Activated CD4-positive, alpha-beta memory T cell treated with anti-CD3 and anti-CD28 coated beads for 36 hours (primary cell): Measurements from ENCODE around the gene IGLL5. TPM values are rescaled to one million over a fixed set of nuclear protein-coding genes. Genes with fewer than 3 reads are reported as not detected.
A peak's percentile ranks its signal among the peaks of the same experiment; 100 is the strongest.

Source experiments
- CTCF ChIA-PET: fragments of 350-600 bp; sonication (Branson Sonifier 250); formaldehyde crosslinking; loops from one replicate; lab custom pipeline; 2021; ENCODE audit warnings: antibody characterized with exemption, inconsistent platforms; lab: Charles Lee
- POLR2A ChIA-PET: fragments of 350-600 bp; sonication (Branson Sonifier 250); formaldehyde crosslinking; loops from one replicate; lab custom pipeline; 2021; ENCODE audit warnings: antibody characterized with exemption; lab: Charles Lee
- DNase-seq: peaks from one replicate; pipeline ENCODE4 v3.0.0-alpha.2; 2020
- H3K27ac Mint-ChIP-seq: one replicate; pipeline ENCODE4 v1.8.0; 2021; ENCODE audit warnings: mixed read lengths
- H3K27me3 Mint-ChIP-seq: one replicate; pipeline ENCODE4 v1.8.0; 2021; ENCODE audit warnings: mixed read lengths
- H3K36me3 Mint-ChIP-seq: one replicate; pipeline ENCODE4 v1.8.0; 2021; ENCODE audit warnings: mixed read lengths
- H3K4me1 Mint-ChIP-seq: one replicate; pipeline ENCODE4 v1.8.0; 2021; ENCODE audit warnings: low read depth, mixed read lengths
- H3K4me3 Mint-ChIP-seq: one replicate; pipeline ENCODE4 v1.8.0; 2021; ENCODE audit warnings: mild to moderate bottlenecking, mixed read lengths
- H3K9me3 Mint-ChIP-seq: one replicate; pipeline ENCODE4 v1.8.0; 2021; ENCODE audit warnings: mixed read lengths
- intact Hi-C: fragments of 100-400 bp; cut with micrococcal nuclease; formaldehyde crosslinking; loops from one replicate; pipeline ENCODE4 v1.15.1; 2023
- total RNA-seq, 2 experiments: library from RNA; stranded (reverse); gene quantifications; one replicate each; pipeline ENCODE4 v1.2.3, GENCODE V29; 2021

The IGLL5 gene
- total RNA-seq, 2 experiments from 2014 or later, result not detected

GRCh38 chr22:22865311-22866072 lies 22.1 kb upstream of the IGLL5 start:
- H3K36me3 Mint-ChIP-seq, result no peaks in the 10 kb centered on the region
- peak overlapping the region; percentile 69 for H3K27ac Mint-ChIP-seq
- H3K9me3 Mint-ChIP-seq, result no peaks in the 10 kb centered on the region
- POLR2A ChIA-PET, result no interaction called here
- peaks cover 36% of the 10 kb centered on the region for H3K4me1 Mint-ChIP-seq
- H3K4me3 Mint-ChIP-seq, result no peak overlapping the region
- intact Hi-C loops, result loop anchor here (5.0 kb wide), 1 partner anchor 48 kb away; no protein-coding TSS in a partner anchor
- H3K27me3 Mint-ChIP-seq, result no peaks in the 10 kb centered on the region
- peak; percentile 66 for DNase-seq
- CTCF ChIA-PET, result interaction anchor here (1.0 to 2.3 kb wide), 8 partner anchors 12 to 92 kb away, joined by 3 to 14 read pairs (median 7); no protein-coding TSS in a partner anchor

- DNase-seq, result no peak
- intact Hi-C loops, result loop anchor here (5.0 kb wide), 1 partner anchor 49 kb away; no protein-coding TSS in a partner anchor
- Mint-ChIP-seq H3K27ac (no peak overlapping the region), H3K4me3 (no peak overlapping the region), H3K9me3 (no peaks in the 10 kb centered on the region), H3K27me3 (no peaks in the 10 kb centered on the region), H3K4me1 (peaks cover 36% of the 10 kb centered on the region), H3K36me3 (no peaks in the 10 kb centered on the region)
- POLR2A ChIA-PET, result no interaction called here
- CTCF ChIA-PET, result interaction anchor here (1.1 to 2.3 kb wide), 6 partner anchors 11 to 91 kb away, joined by 4 to 14 read pairs (median 7); no protein-coding TSS in a partner anchor
Observed at GRCh38 chr22:22866381-22867111, 21.1 kb upstream of the IGLL5 start.

GRCh38 chr22:22867996-22868715 lies 19.5 kb upstream of the IGLL5 start:
- peaks cover 36% of the 10 kb centered on the region for H3K4me1 Mint-ChIP-seq
- POLR2A ChIA-PET, result no interaction called here
- peak; percentile 3 for DNase-seq
- CTCF ChIA-PET, result interaction anchor here (1.2 to 1.3 kb wide), 2 partner anchors 9 to 59 kb away, joined by 3 to 4 read pairs; no protein-coding TSS in a partner anchor
- no peaks in the 10 kb centered on the region for H3K27me3 Mint-ChIP-seq
- intact Hi-C loops, result loop anchor here (5.0 kb wide), 1 partner anchor 51 kb away; no protein-coding TSS in a partner anchor
- H3K9me3 Mint-ChIP-seq, result no peaks in the 10 kb centered on the region
- H3K27ac Mint-ChIP-seq, result no peak overlapping the region
- H3K4me3 Mint-ChIP-seq, result no peak overlapping the region
- H3K36me3 Mint-ChIP-seq, result no peaks in the 10 kb centered on the region

- peak; percentile 4 for DNase-seq
- Mint-ChIP-seq H3K36me3 (no peaks in the 10 kb centered on the region), H3K27me3 (no peaks in the 10 kb centered on the region), H3K27ac (no peak overlapping the region), H3K4me1 (peaks cover 11% of the 10 kb centered on the region), H3K4me3 (no peak overlapping the region), H3K9me3 (peaks cover 13% of the 10 kb centered on the region)
- ChIA-PET POLR2A (no interaction called here), CTCF (interaction anchor here (0.8 to 1.7 kb wide), 10 partner anchors 12 to 117 kb away, joined by 3 to 7 read pairs (median 3); no protein-coding TSS in a partner anchor)
- intact Hi-C loops, result no loop called here
Observed at GRCh38 chr22:22870577-22871404, 16.8 kb upstream of the IGLL5 start.

GRCh38 chr22:22871536-22872278 lies 15.9 kb upstream of the IGLL5 start:
- POLR2A ChIA-PET, result no interaction called here

GRCh38 chr22:22872722-22873708 lies 14.6 kb upstream of the IGLL5 start:
- ChIA-PET CTCF (interaction anchor here (0.7 to 4.2 kb wide), 3 partner anchors 25 to 70 kb away, joined by 3 to 23 read pairs (median 15); no protein-coding TSS in a partner anchor), POLR2A (no interaction called here)
- H3K27me3 Mint-ChIP-seq, result no peaks in the 10 kb centered on the region
- H3K4me1 Mint-ChIP-seq, result no peaks in the 10 kb centered on the region
- no peak overlapping the region for H3K27ac Mint-ChIP-seq
- DNase-seq, result no peak
- no peaks in the 10 kb centered on the region for H3K36me3 Mint-ChIP-seq
- no peak overlapping the region for H3K4me3 Mint-ChIP-seq
- intact Hi-C loops, result no loop called here
- H3K9me3 Mint-ChIP-seq, result peaks cover 13% of the 10 kb centered on the region

More at GRCh38 chr22:22871536-22872278, 15.9 kb upstream of the IGLL5 start:
- H3K27ac Mint-ChIP-seq, result no peak overlapping the region
- H3K36me3 Mint-ChIP-seq, result no peaks in the 10 kb centered on the region
- CTCF ChIA-PET, result interaction anchor here (0.9 to 1.7 kb wide), 9 partner anchors 12 to 118 kb away, joined by 3 to 7 read pairs (median 3); no protein-coding TSS in a partner anchor
- intact Hi-C loops, result no loop called here
- H3K4me3 Mint-ChIP-seq, result no peak overlapping the region
- H3K4me1 Mint-ChIP-seq, result peaks cover 2% of the 10 kb centered on the region
- H3K9me3 Mint-ChIP-seq, result peaks cover 13% of the 10 kb centered on the region
- no peaks in the 10 kb centered on the region for H3K27me3 Mint-ChIP-seq
- peak; percentile 5 for DNase-seq

- POLR2A ChIA-PET, result interaction anchor here (1.1 kb wide), 1 partner anchor 68 kb away, joined by 3 read pairs; no protein-coding TSS in a partner anchor
- peak; percentile 82 for DNase-seq
- no peaks in the 10 kb centered on the region for H3K4me1 Mint-ChIP-seq
- H3K9me3 Mint-ChIP-seq, result peaks cover 13% of the 10 kb centered on the region
- CTCF ChIA-PET, result interaction anchor here (0.6 to 9.1 kb wide), 22 partner anchors 9 to 136 kb away, joined by 3 to 286 read pairs (median 4); no protein-coding TSS in a partner anchor
- H3K27ac Mint-ChIP-seq, result no peak overlapping the region
- intact Hi-C loops, result loop anchor here (1.0 kb wide), 2 partner anchors 29 to 67 kb away; no protein-coding TSS in a partner anchor
- H3K36me3 Mint-ChIP-seq, result no peaks in the 10 kb centered on the region
- no peak overlapping the region for H3K4me3 Mint-ChIP-seq
- no peaks in the 10 kb centered on the region for H3K27me3 Mint-ChIP-seq
Observed at GRCh38 chr22:22877523-22878210, 9.9 kb upstream of the IGLL5 start.

GRCh38 chr22:22878211-22878570 lies 9.4 kb upstream of the IGLL5 start:
- no peaks in the 10 kb centered on the region for H3K36me3 Mint-ChIP-seq
- H3K9me3 Mint-ChIP-seq, result peaks cover 13% of the 10 kb centered on the region
- ChIA-PET CTCF (interaction anchor here (1.0 to 9.1 kb wide), 5 partner anchors 27 to 125 kb away, joined by 3 to 286 read pairs (median 28); no protein-coding TSS in a partner anchor), POLR2A (no interaction called here)
- no peaks in the 10 kb centered on the region for H3K4me1 Mint-ChIP-seq
- no peak for DNase-seq
- intact Hi-C loops, result no loop called here
- no peaks in the 10 kb centered on the region for H3K27me3 Mint-ChIP-seq
- no peak overlapping the region for H3K4me3 Mint-ChIP-seq
- H3K27ac Mint-ChIP-seq, result no peak overlapping the region
